ENCODE results near the gene SORCS2. TPM values are rescaled to one million over a fixed set of nuclear protein-coding genes. Genes with fewer than 3 reads are reported as not detected.

Gene SORCS2
- total RNA-seq, 1 experiment from 2014 or later: 0.15 TPM

GRCh38 chr4:7652906-7653305 lies 460.6 kb downstream of the SORCS2 start:
- no TSS peak for BruUV-seq (replicated peaks)
- CTCF ChIA-PET: no interaction called here
- H3K9me3 ChIP-seq (ENCODE audit: control insufficient read depth, insufficient read depth, low read depth, low read length): no peaks in the 10 kb centered on the region
- ATAC-seq (no peak), DNase-seq (ENCODE audit: low read depth, low spot score) (no peak)
- no peak for TF ChIP-seq POLR2AphosphoS5 (IDR thresholded peaks at IDR 0.05; ENCODE audit: low read depth, low read length)
- no peak for TF ChIP-seq REST (IDR thresholded peaks at IDR 0.05; ENCODE audit: insufficient read depth in 1 of 2, low read depth in 2 of 2, low read length in 1 of 2)
- no peak for TF ChIP-seq TCF7L2 (IDR thresholded peaks at IDR 0.05; ENCODE audit: low read depth, low read length)
- TF ChIP-seq SIN3A (IDR thresholded peaks at IDR 0.05; ENCODE audit: borderline replicate concordance, insufficient read depth, low read depth, low read length): no peak
- no peak for TF ChIP-seq CTCF (IDR thresholded peaks at IDR 0.05)
- H3K4me1 ChIP-seq (ENCODE audit: control insufficient read depth, insufficient read depth, low read length): no peaks in the 10 kb centered on the region
- H3K27me3 ChIP-seq (ENCODE audit: control insufficient read depth, insufficient read depth, low read length): no peaks in the 10 kb centered on the region
- intact Hi-C loops (cut with micrococcal nuclease; ENCODE audit: unreplicated experiment): no loop called here
- POLR2A ChIA-PET: no interaction called here
- no peaks in the 10 kb centered on the region for H3K36me3 ChIP-seq (ENCODE audit: control insufficient read depth, insufficient read depth, low read length)
- H3K4me3 ChIP-seq (ENCODE audit: low read depth in 2 of 2, low read length in 2 of 2): no peak overlapping the region
- no peak overlapping the region for H3K27ac ChIP-seq (ENCODE audit: low read length)
- in situ Hi-C loops (cut with HindIII; ENCODE audit: low pct_unique_long_range_greater_than_20kb, low sequenced_read_pairs): no loop called here

DNA sequence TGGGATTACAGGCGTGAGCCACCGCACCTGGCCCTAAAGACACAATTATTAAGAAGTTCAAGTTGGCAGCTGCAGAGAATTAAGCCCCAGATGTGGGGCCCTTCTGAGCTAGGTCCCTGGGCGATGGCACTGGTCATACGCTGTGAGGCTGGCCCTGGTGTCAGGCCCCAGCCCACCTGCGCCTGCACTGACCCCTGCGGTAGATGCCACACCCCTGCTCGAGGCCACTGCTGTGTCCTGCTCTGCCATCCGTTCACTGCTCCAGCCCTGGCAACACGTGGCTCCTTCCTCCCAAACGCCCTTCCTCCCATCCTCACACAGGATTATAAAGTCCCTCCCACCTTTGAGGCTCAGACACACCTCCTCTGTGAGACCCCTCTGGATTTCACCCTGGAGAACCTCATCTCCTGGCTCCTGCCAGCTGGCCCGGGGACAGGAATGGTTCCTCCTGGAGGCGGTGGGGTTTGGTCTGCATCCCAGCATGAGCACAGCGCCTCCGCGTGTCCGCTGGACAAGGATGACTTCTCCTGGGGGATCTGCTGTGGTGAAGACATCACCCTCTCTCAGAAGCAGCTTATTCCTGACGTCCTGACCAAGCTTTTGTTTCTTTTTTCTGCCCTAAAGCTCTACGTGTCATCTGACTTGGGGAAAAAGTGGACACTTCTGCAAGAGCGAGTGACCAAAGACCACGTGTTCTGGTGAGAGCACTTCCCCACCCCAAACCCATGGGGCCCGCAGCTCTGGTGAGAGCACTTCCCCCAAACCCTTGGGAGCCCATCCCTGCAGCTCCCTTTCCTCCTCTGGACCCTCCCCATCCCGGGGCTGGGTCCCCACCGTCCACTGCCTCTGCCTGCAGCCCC lies 461.4 kb downstream of the SORCS2 start:
- no TSS peak for BruUV-seq (replicated peaks)
- no peaks in the 10 kb centered on the region for H3K27me3 ChIP-seq (ENCODE audit: control insufficient read depth, insufficient read depth, low read length)
- intact Hi-C loops (cut with micrococcal nuclease; ENCODE audit: unreplicated experiment): no loop called here
- H3K36me3 ChIP-seq (ENCODE audit: control insufficient read depth, insufficient read depth, low read length): no peaks in the 10 kb centered on the region
- ChIA-PET CTCF (interaction anchor here (0.6 kb wide), 1 partner anchor 54 kb away, joined by 3 read pairs; no protein-coding TSS in a partner anchor), POLR2A (no interaction called here)
- no peak for TF ChIP-seq SIN3A (IDR thresholded peaks at IDR 0.05; ENCODE audit: borderline replicate concordance, insufficient read depth, low read depth, low read length)
- no peak overlapping the region for H3K4me3 ChIP-seq (ENCODE audit: low read depth in 2 of 2, low read length in 2 of 2)
- H3K4me1 ChIP-seq (ENCODE audit: control insufficient read depth, insufficient read depth, low read length): no peaks in the 10 kb centered on the region
- ATAC-seq: no peak
- in situ Hi-C loops (cut with HindIII; ENCODE audit: low pct_unique_long_range_greater_than_20kb, low sequenced_read_pairs): no loop called here
- no peak for DNase-seq (ENCODE audit: low read depth, low spot score)
- H3K9me3 ChIP-seq (ENCODE audit: control insufficient read depth, insufficient read depth, low read depth, low read length): no peaks in the 10 kb centered on the region
- H3K27ac ChIP-seq (ENCODE audit: low read length): no peak overlapping the region

Data from Panc1 (cell line).